Activated CD8-positive, alpha-beta T cell treated with anti-CD3 and anti-CD28 coated beads for 36 hours (primary cell): ENCODE data around the gene KL. TPM values are rescaled to one million over a fixed set of nuclear protein-coding genes. Genes with fewer than 3 reads are reported as not detected.

Source experiments
- ATAC-seq: fragments of 200-7000 bp; cut with Tn5 transposase; one replicate; pipeline ENCODE4 v1.10.0; 2021; ENCODE audit warnings: mild to moderate bottlenecking, moderate library complexity
- CTCF ChIA-PET: fragments of 350-600 bp; sonication (Branson Sonifier 250); formaldehyde crosslinking; loops from one replicate; lab custom pipeline; 2021; ENCODE audit warnings: antibody characterized with exemption; lab: Charles Lee
- POLR2A ChIA-PET: fragments of 350-600 bp; sonication (Branson Sonifier 250); formaldehyde crosslinking; loops from one replicate; lab custom pipeline; 2021; ENCODE audit warnings: antibody characterized with exemption; lab: Charles Lee
- DNase-seq: peaks from one replicate; pipeline ENCODE4 v3.0.0-alpha.2; 2020
- H3K27ac Mint-ChIP-seq: one replicate; pipeline ENCODE4 v1.8.0; 2021; ENCODE audit warnings: mild to moderate bottlenecking, mixed read lengths
- H3K27me3 Mint-ChIP-seq: one replicate; pipeline ENCODE4 v1.8.0; 2021; ENCODE audit warnings: mixed read lengths
- H3K36me3 Mint-ChIP-seq: one replicate; pipeline ENCODE4 v1.8.0; 2021; ENCODE audit warnings: low read depth, mixed read lengths
- H3K4me1 Mint-ChIP-seq: one replicate; pipeline ENCODE4 v1.8.0; 2021; ENCODE audit warnings: low read depth, mixed read lengths
- H3K4me3 Mint-ChIP-seq: one replicate; pipeline ENCODE4 v1.8.0; 2021; ENCODE audit warnings: mild to moderate bottlenecking, moderate library complexity, mixed read lengths
- H3K9me3 Mint-ChIP-seq: one replicate; pipeline ENCODE4 v1.8.0; 2021; ENCODE audit warnings: mixed read lengths
- CTCF ChIP-seq: fragments of 200-600 bp; IDR thresholded peaks from one replicate; pipeline ENCODE4 v1.8.0; 2022; ENCODE audit warnings: antibody characterized with exemption, mild to moderate bottlenecking
- intact Hi-C: fragments of 100-400 bp; cut with micrococcal nuclease; formaldehyde crosslinking; loops from one replicate; pipeline ENCODE4 v1.10.0; 2022
- total RNA-seq, 2 experiments: library from RNA; stranded (reverse); gene quantifications; one replicate each; pipeline ENCODE4 v1.2.3, GENCODE V29; 2021

KL gene
- total RNA-seq: under 1 TPM; 0.22 to 0.27 TPM

DNA sequence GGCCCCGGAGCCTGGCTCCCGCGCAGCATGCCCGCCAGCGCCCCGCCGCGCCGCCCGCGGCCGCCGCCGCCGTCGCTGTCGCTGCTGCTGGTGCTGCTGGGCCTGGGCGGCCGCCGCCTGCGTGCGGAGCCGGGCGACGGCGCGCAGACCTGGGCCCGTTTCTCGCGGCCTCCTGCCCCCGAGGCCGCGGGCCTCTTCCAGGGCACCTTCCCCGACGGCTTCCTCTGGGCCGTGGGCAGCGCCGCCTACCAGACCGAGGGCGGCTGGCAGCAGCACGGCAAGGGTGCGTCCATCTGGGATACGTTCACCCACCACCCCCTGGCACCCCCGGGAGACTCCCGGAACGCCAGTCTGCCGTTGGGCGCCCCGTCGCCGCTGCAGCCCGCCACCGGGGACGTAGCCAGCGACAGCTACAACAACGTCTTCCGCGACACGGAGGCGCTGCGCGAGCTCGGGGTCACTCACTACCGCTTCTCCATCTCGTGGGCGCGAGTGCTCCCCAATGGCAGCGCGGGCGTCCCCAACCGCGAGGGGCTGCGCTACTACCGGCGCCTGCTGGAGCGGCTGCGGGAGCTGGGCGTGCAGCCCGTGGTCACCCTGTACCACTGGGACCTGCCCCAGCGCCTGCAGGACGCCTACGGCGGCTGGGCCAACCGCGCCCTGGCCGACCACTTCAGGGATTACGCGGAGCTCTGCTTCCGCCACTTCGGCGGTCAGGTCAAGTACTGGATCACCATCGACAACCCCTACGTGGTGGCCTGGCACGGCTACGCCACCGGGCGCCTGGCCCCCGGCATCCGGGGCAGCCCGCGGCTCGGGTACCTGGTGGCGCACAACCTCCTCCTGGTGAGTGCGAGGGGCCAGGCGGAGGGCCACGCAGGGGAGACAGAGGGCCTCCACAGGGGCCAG lies at the start of gene KL:
TSS of gene KL (plus strand) at position 10 of the 909 bp plus-strand sequence. CDS start at position 28, 18 bp downstream.
- Mint-ChIP-seq H3K4me3 (peak within 1 kb of the TSS; percentile 56), H3K27me3 (peaks cover 61% of the 10 kb centered on the region), H3K9me3 (no peaks in the 10 kb centered on the region), H3K27ac (peak within 1 kb of the TSS; percentile 4), H3K36me3 (no peaks in the 10 kb centered on the region), H3K4me1 (peaks cover 12% of the 10 kb centered on the region)
- POLR2A ChIA-PET: interaction anchor here (0.9 kb wide), 1 partner anchor 366 kb away, joined by 4 read pairs; no protein-coding TSS in a partner anchor
- CTCF ChIA-PET: interaction anchor here (0.7 to 1.2 kb wide), 3 partner anchors 10 to 672 kb away, joined by 3 to 7 read pairs (median 3); no protein-coding TSS in a partner anchor
- DNase-seq (peak; percentile 24), ATAC-seq (peak; percentile 44)
- intact Hi-C loops: no loop called here
- TF ChIP-seq CTCF: no peak

GRCh38 chr13:32967584-32968182 lies 48.5 kb upstream of the KL start:
- H3K27me3 Mint-ChIP-seq: no peaks in the 10 kb centered on the region
- ATAC-seq (no peak), DNase-seq (no peak)
- ChIA-PET CTCF (no interaction called here), POLR2A (no interaction called here)
- no peak for TF ChIP-seq CTCF
- no peak overlapping the region for H3K27ac Mint-ChIP-seq
- H3K9me3 Mint-ChIP-seq: no peaks in the 10 kb centered on the region
- H3K4me3 Mint-ChIP-seq: no peak overlapping the region
- no peaks in the 10 kb centered on the region for H3K36me3 Mint-ChIP-seq
- H3K4me1 Mint-ChIP-seq: no peaks in the 10 kb centered on the region
- intact Hi-C loops: no loop called here

DNA sequence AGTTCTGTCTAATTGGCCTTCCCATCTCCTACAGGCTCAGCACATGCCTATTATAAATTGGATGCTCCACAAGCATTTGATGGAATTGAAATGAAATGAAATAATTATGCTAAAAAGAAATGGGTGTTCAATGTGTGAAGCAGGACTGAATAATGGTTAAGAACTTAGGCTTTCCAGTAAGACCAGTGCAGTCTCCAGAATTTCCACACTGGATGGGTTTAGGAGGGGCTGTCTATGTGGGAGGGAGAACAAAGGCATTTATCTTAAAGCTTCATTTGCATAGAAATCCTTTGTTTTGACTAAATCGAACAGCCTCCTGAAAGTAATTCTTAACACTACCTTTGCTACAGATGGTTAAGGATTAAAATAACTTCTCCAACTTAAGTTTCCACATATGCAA lies 47.9 kb upstream of the KL start:
- DNase-seq: no peak
- H3K9me3 Mint-ChIP-seq: no peaks in the 10 kb centered on the region
- no peak for TF ChIP-seq CTCF
- POLR2A ChIA-PET: no interaction called here
- no peak overlapping the region for H3K4me3 Mint-ChIP-seq
- no peaks in the 10 kb centered on the region for H3K36me3 Mint-ChIP-seq
- CTCF ChIA-PET: no interaction called here
- H3K27me3 Mint-ChIP-seq: no peaks in the 10 kb centered on the region
- intact Hi-C loops: no loop called here
- ATAC-seq: no peak
- H3K4me1 Mint-ChIP-seq: no peaks in the 10 kb centered on the region
- no peak overlapping the region for H3K27ac Mint-ChIP-seq

- POLR2A ChIA-PET: no interaction called here
- intact Hi-C loops: no loop called here
Observed at GRCh38 chr13:32968793-32969192, 47.4 kb upstream of the KL start.

More at GRCh38 chr13:32968793-32969192, 47.4 kb upstream of the KL start:
- Mint-ChIP-seq H3K4me1 (no peaks in the 10 kb centered on the region), H3K9me3 (no peaks in the 10 kb centered on the region), H3K36me3 (no peaks in the 10 kb centered on the region), H3K27me3 (no peaks in the 10 kb centered on the region), H3K4me3 (no peak overlapping the region), H3K27ac (no peak overlapping the region)
- TF ChIP-seq CTCF: no peak
- DNase-seq (no peak), ATAC-seq (no peak)
- CTCF ChIA-PET: no interaction called here
